PC-9 (cell line): ENCODE data around the gene ZNF385B.

Experiments
- CTCF ChIP-seq: fragments of 200-600 bp; sonication (generic); conservative IDR thresholded peaks from 2 replicates; pipeline ENCODE4 v1.6.1; 2017; ENCODE audit warnings: mixed run types, antibody characterized with exemption, mild to moderate bottlenecking, moderate library complexity
- EZH2 ChIP-seq: fragments of 200-600 bp; sonication (generic); IDR thresholded peaks from 2 replicates; pipeline ENCODE4 v1.8.0; 2017; ENCODE audit warnings: antibody characterized with exemption, low read depth

DNA sequence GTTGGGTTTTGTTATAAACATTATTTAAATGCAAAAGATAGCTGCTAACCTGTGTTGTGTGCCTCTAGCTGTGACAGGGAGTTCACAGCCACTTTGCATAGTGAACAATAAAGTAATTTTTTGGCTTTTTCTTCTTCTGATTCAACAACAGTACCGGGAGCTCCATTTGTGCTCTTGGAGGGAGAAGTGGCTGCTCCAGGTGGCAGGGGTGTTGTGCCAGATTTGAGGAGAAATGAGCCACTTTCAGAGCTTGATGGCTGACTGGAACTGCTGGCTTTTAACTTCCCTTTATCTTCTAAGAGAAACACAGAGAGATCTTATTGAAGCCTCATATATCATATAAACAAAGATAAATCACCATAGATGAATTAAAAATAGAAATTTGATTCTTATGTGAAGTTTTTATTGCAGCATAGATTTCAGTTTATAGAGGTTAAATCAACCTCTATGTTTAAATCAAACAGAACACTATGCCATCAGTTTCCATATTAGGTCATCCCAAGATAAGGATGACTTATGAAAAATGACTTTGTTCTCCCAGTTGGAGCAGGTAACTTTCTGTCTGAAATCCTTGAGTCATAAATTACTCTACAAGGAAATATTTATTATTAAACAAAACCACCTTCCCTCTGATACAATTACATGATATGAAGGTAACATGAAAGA, 414.8 kb downstream of the ZNF385B start:
- TF ChIP-seq CTCF (no peak), EZH2 (no peak)
